IPS-15b (cell line): Measurements from ENCODE around the gene ACAN.

Source experiments
- H3K27me3 ChIP-seq: one replicate; pipeline ENCODE4 v1.6.1; 2013; ENCODE audit warnings: low read length; ENCODE audit not compliant: control insufficient read depth, insufficient read depth
- H3K36me3 ChIP-seq: one replicate; pipeline ENCODE4 v1.6.1; 2013; ENCODE audit warnings: low read length; ENCODE audit not compliant: control insufficient read depth, insufficient read depth
- H3K4me1 ChIP-seq: one replicate; pipeline ENCODE4 v1.6.1; 2013; ENCODE audit warnings: mild to moderate bottlenecking, low read length; ENCODE audit not compliant: control insufficient read depth, insufficient read depth
- H3K4me3 ChIP-seq: one replicate; pipeline ENCODE4 v1.5.1; 2013; ENCODE audit warnings: low read depth, low read length
- H3K9ac ChIP-seq: one replicate; pipeline ENCODE4 v1.6.1; 2013; ENCODE audit warnings: low read depth, mild to moderate bottlenecking, low read length
- H3K9me3 ChIP-seq: one replicate; pipeline ENCODE4 v1.6.1; 2013; ENCODE audit warnings: mild to moderate bottlenecking, low read length; ENCODE audit not compliant: control insufficient read depth, insufficient read depth

Gene ACAN

GRCh38 chr15:88802991-88803240 is 320 bp upstream of the ACAN start:
- Histone ChIP-seq H3K4me3 (peak overlapping the region; percentile 58), H3K27me3 (peaks cover 60% of the 10 kb centered on the region), H3K36me3 (no peaks in the 10 kb centered on the region), H3K9me3 (no peaks in the 10 kb centered on the region), H3K4me1 (peaks cover 4% of the 10 kb centered on the region), H3K9ac (no peak overlapping the region)

GRCh38 chr15:88803920-88804247 is 648 bp downstream of the ACAN start:
- Histone ChIP-seq H3K9ac (peak overlapping the region; percentile 55), H3K9me3 (no peaks in the 10 kb centered on the region), H3K4me3 (peak overlapping the region; percentile 68), H3K36me3 (no peaks in the 10 kb centered on the region), H3K4me1 (peaks cover 4% of the 10 kb centered on the region), H3K27me3 (peaks cover 57% of the 10 kb centered on the region)

- peaks cover 53% of the 10 kb centered on the region for H3K27me3 ChIP-seq
- H3K9me3 ChIP-seq = no peaks in the 10 kb centered on the region
- peak overlapping the region; percentile 68 for H3K4me3 ChIP-seq
- no peaks in the 10 kb centered on the region for H3K36me3 ChIP-seq
- no peak overlapping the region for H3K9ac ChIP-seq
- H3K4me1 ChIP-seq = peaks cover 4% of the 10 kb centered on the region
These were observed 1.0 kb downstream of the ACAN start for GRCh38 chr15:88804257-88804656.

DNA sequence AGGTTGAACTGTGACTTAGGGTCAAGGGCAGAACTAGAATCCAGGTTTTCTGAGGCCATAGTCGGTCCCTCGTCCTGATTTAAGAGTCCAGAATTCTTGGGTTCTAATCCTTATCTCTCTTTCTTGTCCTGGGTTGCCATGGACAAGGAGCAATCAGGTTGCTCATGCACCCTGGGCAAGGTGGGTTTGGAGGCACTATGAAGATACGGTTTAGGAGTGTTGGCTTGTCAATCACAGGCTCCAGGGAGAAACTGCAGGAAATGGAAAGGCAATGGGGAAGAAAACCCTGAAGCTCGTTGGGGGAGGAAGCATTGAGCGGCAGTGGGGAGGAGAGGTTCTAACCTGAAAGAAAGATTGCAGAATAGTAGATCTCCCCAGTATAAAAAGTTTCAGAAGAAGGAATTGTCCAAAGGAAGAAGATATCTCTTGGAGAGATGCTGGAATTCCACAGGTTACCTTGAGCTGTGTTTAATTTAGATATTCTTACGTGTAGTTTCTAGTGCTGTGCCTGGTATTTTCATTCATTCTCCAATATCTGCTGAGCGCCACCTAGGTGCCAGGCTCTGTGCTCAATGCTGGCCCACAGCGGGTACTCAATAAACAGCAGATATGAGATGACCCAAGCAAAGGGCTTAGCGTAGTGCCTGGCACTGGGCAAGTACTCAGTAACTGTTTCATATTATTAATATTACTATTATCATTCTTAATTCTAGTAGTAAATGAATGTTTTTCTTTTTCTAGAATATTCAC is 2.0 kb downstream of the ACAN start:
- H3K4me1 ChIP-seq = peaks cover 4% of the 10 kb centered on the region
- H3K9me3 ChIP-seq = no peaks in the 10 kb centered on the region
- H3K4me3 ChIP-seq = no peak overlapping the region
- H3K27me3 ChIP-seq = peaks cover 44% of the 10 kb centered on the region
- no peak overlapping the region for H3K9ac ChIP-seq
- no peaks in the 10 kb centered on the region for H3K36me3 ChIP-seq

DNA sequence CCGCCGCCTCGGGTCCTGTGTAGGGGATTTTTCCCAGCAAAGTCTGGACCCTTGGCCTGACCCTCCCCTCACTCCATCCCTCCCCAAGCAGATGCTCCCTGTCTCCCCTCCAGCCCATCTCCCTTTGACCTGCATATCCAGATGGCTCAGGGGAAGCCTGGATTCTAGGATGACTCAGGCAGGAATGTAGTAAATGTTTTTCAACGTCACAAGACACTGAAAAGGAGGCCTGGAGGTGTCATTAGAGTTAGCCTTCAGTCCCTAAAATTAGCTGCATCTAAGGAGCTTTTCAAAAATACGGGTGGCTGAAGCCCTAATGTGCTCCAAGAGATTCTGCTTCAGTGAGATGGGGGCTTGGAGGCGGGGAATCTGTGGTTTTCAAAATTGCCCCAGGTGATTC is 7.2 kb downstream of the ACAN start:
- no peak overlapping the region for H3K9ac ChIP-seq

GRCh38 chr15:88812133-88812532 is 8.9 kb downstream of the ACAN start:
- H3K4me1 ChIP-seq = no peaks in the 10 kb centered on the region
- no peak overlapping the region for H3K9ac ChIP-seq
- no peaks in the 10 kb centered on the region for H3K9me3 ChIP-seq
- no peak overlapping the region for H3K4me3 ChIP-seq
- no peaks in the 10 kb centered on the region for H3K36me3 ChIP-seq
- H3K27me3 ChIP-seq = no peaks in the 10 kb centered on the region

More for the DNA sequence above, 7.2 kb downstream of the ACAN start:
- H3K36me3 ChIP-seq = no peaks in the 10 kb centered on the region
- no peak overlapping the region for H3K4me3 ChIP-seq
- no peaks in the 10 kb centered on the region for H3K9me3 ChIP-seq
- H3K4me1 ChIP-seq = no peaks in the 10 kb centered on the region
- H3K27me3 ChIP-seq = peaks cover under 1% of the 10 kb centered on the region

DNA sequence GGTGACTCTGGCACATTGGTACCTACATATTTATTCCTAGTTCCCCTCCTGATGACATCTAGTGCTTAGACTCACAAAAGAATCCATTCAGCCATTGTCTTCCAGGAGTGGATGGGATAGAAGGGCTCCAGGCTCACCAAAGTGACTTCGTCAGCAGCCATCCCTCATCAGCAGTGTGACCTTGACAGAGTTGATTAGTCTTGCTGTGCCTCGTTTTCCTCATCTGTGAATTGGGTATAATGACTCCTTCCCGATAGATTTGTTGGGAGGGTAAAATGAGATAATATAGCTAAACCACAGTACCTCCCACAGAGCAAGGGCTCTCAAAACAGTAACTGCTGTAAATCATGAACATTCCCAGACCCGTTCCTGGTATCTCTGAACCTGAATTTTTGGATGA is 10.7 kb downstream of the ACAN start:
- H3K36me3 ChIP-seq = no peaks in the 10 kb centered on the region
- H3K9me3 ChIP-seq = no peaks in the 10 kb centered on the region
- no peaks in the 10 kb centered on the region for H3K4me1 ChIP-seq
- H3K27me3 ChIP-seq = no peaks in the 10 kb centered on the region
- no peak overlapping the region for H3K4me3 ChIP-seq
- H3K9ac ChIP-seq = no peak overlapping the region

GRCh38 chr15:88814393-88814792 is 11.2 kb downstream of the ACAN start:
- no peak overlapping the region for H3K4me3 ChIP-seq
- no peaks in the 10 kb centered on the region for H3K9me3 ChIP-seq

DNA sequence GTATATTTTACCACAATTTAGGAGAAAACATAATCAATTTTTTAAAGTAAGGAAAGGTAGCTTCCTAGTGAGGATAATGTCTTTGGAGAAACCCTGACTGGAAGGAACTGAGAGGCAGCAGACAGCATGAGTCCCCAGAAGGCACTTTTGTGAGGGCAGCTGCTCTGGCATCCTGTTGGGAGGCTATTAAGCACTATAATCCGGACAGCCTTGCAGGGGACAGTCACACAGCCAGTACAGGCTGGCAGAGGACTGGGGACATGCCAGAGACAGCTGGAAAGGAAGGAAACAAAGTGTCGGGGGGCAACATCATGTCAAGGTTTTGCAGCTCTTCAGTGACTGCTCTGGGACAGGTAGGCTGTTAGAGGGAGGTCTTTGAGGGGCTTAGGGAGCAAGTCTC is 15.7 kb downstream of the ACAN start:
- Histone ChIP-seq H3K4me3 (no peak overlapping the region), H3K4me1 (no peaks in the 10 kb centered on the region), H3K9me3 (no peaks in the 10 kb centered on the region), H3K36me3 (peaks cover 4% of the 10 kb centered on the region), H3K27me3 (no peaks in the 10 kb centered on the region), H3K9ac (no peak overlapping the region)

More at GRCh38 chr15:88814393-88814792, 11.2 kb downstream of the ACAN start:
- H3K9ac ChIP-seq = no peak overlapping the region
- no peaks in the 10 kb centered on the region for H3K27me3 ChIP-seq
- H3K36me3 ChIP-seq = no peaks in the 10 kb centered on the region
- no peaks in the 10 kb centered on the region for H3K4me1 ChIP-seq

DNA sequence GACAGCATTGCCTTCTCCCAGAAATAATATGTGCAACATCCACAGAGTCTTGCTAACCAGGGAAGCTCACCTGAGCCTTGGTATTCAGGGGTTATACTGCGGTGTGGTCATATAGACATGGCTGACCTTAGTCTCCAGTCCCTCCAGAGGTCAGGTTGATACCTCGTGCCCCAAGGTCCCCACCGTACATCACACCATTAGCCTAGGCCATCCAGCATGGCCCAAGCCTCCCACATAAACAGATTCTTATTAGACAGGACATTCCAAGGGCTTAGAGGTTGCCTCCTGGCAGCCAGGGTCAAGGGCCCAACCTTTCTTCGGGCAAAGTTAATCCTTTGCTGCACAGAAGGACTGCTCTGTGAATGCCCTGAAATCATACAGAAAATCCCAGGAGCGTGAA is 18.8 kb downstream of the ACAN start:
- Histone ChIP-seq H3K36me3 (peaks cover 4% of the 10 kb centered on the region), H3K4me1 (no peaks in the 10 kb centered on the region), H3K27me3 (no peaks in the 10 kb centered on the region), H3K4me3 (no peak overlapping the region), H3K9ac (no peak overlapping the region), H3K9me3 (no peaks in the 10 kb centered on the region)

DNA sequence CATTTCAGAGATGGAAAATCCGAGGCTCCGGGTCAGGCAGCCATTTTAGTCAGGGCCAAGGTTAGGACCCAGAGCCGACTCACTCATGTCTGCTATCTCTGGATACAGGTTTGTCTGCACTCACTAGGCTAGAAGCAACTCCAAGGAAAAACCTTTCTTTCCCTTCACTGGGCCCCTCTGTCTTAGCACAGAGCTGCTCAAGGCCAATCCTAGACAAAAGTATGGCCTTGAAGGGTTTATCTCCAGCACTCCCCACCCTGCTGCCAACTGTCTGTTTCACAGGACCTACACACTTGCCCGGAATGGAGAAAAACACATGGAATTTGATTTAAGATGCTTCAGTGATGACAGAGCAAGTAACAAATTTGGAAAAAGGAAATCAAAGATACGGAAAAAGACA is 25.6 kb downstream of the ACAN start:
- Histone ChIP-seq H3K27me3 (no peaks in the 10 kb centered on the region), H3K9ac (no peak overlapping the region), H3K36me3 (no peaks in the 10 kb centered on the region), H3K4me3 (no peak overlapping the region), H3K9me3 (no peaks in the 10 kb centered on the region), H3K4me1 (peaks cover 2% of the 10 kb centered on the region)

DNA sequence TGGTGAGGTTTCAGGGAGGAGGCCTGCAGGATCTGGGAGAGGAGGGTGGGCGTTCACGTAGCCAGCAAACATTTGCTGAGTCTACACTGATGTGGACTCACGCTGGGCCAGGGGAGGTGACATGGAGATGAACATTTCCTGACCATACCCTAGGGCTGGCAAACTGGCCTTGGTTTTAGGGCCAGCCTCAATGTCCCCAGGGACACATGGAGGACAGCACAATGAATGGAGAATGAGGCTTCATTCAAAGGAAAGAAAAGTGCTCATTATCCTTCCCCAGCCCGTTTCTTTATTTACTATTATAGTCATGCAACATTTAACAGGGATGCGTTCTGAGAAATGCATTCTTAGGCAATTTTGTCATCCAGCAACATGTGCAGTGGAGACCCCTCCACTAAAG is 26.8 kb downstream of the ACAN start:
- H3K9me3 ChIP-seq = no peaks in the 10 kb centered on the region
- no peak overlapping the region for H3K4me3 ChIP-seq
- H3K27me3 ChIP-seq = no peaks in the 10 kb centered on the region
- H3K36me3 ChIP-seq = no peaks in the 10 kb centered on the region
- H3K9ac ChIP-seq = no peak overlapping the region
- peaks cover 4% of the 10 kb centered on the region for H3K4me1 ChIP-seq
